Measurements from ENCODE around the gene TFCP2L1.
A peak's percentile ranks its signal among the peaks of the same experiment; 100 is the strongest.

Gene TFCP2L1

GRCh38 chr2:121214296-121214695 is 70.7 kb downstream of the TFCP2L1 start:
- no peak for DNase-seq

- DNase-seq: no peak
Observed at GRCh38 chr2:121213386-121213785, 71.6 kb downstream of the TFCP2L1 start.

- DNase-seq: no peak
Observed at GRCh38 chr2:121212661-121213325, 72.2 kb downstream of the TFCP2L1 start.

GRCh38 chr2:121211689-121212151 is 73.3 kb downstream of the TFCP2L1 start:
- DNase-seq: no peak

DNA sequence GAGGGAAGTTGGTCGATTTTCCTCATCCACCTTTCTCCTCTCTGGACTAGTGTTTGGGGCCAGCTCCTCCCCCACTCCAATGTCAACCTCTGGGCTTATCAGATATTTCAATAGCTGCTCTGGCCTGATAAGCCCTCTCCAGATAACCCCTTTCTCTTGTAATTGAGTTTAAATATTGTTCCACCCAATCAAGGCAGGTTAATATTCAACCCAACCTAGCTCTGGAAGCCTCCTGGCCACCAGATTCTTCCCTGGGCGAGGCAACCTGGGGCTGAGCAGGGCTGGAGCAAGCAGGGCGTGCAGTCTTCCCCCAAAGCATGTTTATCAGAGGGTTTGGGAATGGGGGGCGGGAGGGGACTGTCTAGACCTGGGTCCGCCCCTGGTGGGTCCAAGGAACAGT is 73.8 kb downstream of the TFCP2L1 start:
- DNase-seq: no peak

- no peak for DNase-seq
Observed at GRCh38 chr2:121210691-121211090, 74.3 kb downstream of the TFCP2L1 start.

DNA sequence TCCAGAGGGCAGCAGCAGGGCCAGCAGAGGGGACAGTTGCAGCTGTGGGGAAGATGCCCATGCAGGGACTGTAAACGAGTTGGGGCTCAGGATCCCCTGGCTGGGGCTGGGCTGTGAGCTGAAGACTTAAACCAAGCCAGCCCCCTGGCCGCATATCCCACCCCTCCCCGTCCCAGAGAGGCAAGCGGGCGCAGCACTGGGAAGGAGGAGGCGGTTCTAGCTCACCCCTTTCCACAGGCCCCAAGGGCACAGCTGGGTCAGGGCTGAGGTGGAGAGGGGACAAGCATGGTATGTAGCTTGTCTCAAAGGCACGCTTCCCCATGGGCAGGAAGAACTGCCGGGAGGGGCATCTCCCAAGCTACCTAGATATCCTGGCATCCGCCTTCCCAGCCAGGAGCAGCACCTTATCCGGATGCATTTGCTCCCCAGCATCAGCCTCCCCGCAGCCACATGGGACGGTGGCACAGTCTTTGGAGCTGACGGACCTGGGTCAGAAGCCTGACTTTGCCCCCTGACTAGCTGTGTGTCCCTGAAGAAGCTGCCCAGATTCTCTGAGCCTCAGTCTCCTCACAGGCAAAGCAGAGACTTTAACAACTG is 75.9 kb downstream of the TFCP2L1 start:
- DNase-seq: no peak

GRCh38 chr2:121207494-121207893 is 77.5 kb downstream of the TFCP2L1 start:
- no peak for DNase-seq

DNA sequence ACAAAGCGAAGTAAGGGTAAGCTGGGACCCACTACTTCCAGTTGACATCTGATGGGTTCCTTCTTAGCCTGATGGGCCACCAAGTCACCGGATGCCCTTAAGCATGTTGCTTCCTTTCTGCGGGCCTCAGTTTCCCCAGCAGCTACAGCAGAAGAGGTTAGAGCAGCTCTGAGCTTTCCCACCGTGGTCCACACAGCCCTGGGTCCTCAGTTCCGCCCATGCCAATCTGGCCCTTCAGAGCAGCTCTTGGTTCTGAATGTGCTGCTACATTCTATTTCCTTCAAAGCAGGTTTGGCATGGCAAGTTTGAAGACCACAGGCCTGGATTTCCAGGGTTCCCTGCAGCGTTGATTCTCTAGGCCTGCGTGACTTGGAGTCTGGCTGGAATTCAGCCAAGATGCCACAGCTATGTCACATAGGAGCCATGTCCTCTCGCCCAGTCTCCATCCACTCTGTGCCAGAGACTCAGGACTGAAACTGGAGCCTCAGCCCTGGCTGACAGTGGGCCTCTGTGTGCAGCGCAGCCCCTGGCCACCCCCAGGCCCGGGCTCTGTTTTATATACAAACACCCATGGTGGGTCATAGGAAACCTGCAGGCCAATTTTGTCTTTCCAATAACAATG is 79.6 kb downstream of the TFCP2L1 start:
- DNase-seq: no peak

- no peak for DNase-seq
Observed at GRCh38 chr2:121203591-121204249, 81.3 kb downstream of the TFCP2L1 start.

DNA sequence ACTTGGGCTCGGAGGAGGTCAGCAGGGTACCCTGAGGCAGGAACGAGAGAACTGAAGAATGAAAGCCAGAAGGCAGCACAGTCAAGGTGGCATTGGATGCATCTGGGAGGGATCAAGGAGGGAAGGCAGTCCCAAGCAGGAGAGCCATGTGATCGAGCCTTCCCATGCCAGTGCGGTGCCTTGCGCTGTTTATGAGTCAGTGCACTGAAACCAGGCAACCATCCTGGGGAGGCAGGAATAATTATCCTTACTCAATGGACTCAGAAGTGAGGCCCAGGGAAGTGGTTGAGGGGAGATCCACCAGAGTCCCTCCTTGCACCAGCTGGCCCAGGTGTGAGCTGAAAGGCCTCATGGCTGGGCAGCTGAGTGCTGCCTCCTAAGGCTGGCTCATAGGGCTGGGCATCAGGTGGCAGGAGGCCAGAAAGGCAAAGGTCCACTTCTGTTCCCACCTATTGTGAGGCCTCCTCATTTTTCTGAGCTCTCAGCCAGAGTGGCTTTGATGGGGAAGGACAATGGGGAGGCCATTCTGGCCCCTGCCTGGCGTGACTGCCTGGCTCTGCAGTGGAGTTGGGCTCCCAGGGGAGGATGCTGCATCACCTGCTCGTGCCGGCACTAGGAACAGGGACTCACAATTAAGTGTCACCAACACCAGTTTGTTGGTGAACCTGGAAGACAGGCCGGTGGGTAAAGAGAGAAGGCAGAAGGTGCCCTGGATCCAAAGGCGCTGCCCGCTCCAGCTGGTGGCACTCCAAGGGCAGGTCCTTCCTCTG is 82.3 kb downstream of the TFCP2L1 start:
- DNase-seq: no peak

DNA sequence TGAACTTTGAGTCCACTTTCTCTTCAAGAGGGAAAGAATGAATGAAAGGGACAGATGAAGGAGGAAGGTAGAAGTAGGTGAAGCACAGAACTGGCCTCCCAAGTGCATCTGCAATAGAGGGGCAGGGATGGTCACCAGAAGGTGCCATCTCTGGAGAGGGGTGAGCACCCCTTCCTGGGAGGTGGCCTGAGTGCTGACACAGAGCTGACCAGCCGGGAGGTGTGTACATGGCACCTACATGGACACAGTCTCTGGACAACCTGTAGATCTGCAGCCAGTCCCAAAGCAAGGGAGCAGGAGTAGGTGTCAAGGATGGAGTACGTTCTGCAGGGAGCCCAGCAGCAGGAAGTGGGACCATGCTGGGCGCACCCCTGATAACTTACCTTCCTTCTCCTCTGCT is 83.2 kb downstream of the TFCP2L1 start:
- DNase-seq: no peak

GRCh38 chr2:121200419-121201315 is 84.3 kb downstream of the TFCP2L1 start:
- no peak for DNase-seq

DNA sequence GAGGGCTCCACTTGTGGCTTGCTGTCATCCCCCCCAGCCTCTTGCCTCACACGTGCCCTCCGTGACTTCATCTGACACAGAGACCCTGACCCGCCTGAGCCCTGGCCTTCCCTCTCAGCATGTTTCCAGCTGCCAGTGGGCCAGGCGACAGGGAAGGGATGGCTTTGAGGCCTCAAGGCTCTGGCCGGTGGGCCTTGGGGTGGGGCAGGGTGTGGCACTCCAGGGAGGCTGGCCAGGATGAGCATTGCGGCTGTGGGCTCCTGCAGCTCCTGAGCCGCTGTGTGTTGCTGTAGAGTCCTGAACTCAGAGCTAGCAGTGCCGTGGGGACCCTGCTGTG is 85.0 kb downstream of the TFCP2L1 start:
- DNase-seq: no peak

DNA sequence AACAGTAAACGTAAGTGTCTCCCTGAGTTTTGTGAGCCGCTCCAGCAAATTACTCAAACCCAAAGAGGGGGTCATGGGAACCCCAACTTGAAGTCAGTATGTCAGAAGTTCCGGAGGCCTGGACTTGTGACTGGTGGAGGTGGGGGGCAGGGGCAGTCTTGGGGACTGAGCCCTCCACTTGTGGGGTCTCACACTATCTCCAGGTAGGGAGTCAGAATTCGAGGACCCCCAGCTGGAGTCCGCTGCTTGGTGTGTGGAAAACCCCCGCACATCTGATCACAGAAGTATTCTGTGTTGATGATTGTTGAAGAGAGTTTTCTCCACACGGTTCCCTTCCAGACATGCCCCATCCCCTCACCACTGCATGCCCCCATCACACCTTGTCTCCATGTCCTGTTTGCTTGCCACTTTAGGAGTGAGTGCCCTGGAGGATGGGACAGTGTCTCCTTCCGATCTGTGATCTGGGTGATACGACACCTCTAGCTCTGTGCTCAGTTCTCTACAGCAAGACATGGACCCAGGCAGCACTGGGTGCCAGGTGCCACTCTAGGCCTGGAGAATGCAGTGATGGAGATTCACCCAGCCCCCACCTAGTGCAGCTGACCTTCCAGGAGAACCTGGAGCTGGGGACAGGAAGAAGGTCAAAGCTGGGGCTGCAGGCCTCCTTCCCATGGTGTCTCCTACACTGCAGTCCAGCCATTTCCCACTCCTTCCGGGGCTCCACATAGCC is 85.6 kb downstream of the TFCP2L1 start:
- DNase-seq: no peak

DNA sequence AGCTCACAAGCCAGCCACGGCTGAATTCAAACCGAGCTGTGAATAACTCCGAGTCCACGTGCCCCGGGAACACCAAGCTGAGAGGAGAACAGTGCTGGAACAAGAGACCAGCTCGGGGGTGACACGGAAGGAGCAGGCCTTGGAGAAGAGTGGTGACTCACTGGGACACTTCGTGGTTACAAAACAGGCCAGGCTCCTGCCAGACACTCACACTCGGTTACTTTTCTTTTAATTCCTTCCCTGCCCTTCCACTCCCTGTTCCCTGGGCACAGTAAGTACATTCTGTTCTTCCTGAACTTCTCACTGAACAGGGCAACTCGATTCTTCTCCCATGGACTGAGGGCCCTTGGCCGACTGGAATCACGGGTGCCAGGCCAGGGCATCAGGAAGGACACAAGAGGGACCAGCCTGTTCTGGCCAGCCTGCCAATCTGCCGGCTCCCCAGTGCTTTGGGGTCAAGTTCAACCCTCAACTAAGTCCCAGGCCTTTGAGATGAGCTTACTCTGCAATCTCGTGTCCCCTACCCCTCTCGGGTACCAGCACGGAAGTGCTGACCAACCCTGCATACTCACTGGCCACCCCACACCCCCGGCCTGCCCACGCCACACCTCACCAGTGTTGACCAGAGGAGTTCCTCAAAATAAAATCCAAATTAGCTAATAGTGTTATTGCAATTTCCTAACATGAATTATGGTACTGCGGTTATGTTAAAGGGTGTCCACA is 87.5 kb downstream of the TFCP2L1 start:
- peak in 1 of 2 experiments; percentile 12 for DNase-seq

GRCh38 chr2:121196849-121197155 is 88.2 kb downstream of the TFCP2L1 start:
- DNase-seq: no peak

DNA sequence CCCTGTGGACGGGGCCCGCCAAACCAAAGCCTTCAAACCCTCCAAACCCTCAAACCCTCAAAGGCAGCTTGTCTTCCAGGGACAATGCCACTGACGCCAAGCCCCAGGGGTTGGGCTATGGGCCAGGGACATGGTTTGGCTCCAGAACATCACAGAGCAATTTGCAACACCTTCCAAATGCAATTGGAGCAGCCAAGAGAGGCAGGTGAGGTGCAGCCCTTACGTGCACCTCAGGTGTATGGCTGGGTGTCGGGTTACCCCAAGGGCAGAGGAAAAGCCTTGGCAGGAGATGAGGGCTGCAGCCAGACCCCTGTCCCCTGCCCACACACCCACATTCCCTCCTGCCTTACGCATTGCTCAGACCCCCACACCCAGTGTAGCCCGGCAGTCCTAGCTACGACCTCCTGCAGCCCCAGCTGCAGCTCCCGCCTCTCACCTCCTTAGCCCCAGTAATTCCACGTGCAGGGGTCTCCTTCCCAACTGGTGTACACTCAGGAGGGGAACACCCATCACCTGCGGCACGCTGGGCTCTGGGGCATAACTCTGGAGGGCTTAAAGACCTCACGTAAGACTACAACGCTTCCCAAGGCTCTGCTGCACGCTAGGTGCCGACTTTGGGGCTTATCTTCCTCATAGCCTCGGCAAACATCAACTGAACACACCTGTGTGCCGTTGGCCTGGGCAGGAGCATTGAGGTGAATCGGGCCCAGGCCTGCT is 88.7 kb downstream of the TFCP2L1 start:
- no peak for DNase-seq

DNA sequence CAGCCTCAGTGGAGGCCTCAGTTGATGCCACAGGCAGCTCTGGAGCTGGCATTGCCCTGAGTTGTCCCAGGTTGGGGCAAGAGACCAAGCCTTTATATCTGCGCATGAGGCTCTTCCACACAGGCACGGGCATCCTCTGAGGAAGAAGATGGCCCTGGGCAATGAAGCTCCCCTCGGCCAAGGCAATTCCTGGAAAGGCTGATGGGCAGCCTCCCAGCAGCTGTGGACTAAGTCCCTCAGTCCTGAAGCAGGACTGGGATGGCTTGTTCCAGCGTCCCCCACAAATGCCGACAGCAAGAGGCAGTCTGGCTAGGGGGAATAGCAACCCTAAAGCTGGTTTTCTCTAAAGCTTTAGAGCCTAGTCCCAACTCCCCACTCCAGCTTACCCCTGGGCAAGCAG is 90.0 kb downstream of the TFCP2L1 start:
- no peak for DNase-seq

- DNase-seq: no peak
Observed at GRCh38 chr2:121194626-121195025, 90.4 kb downstream of the TFCP2L1 start.

Measured in Kasumi-1 (cell line).